Measurements from ENCODE around the gene PROC. TPM values are rescaled to one million over a fixed set of nuclear protein-coding genes. Genes with fewer than 3 reads are reported as not detected.

Gene PROC
- total and polyA plus RNA-seq, 2 of the 4 experiments (the other 2 are of a cell fraction): 0.07 TPM; not detected in 1

- in situ Hi-C loops (cut with MboI; ENCODE audit: low sequenced_read_pairs) (no loop called here), intact Hi-C loops (cut with micrococcal nuclease) (loop anchor here (10.0 kb wide), 1 partner anchor 90 kb away; no protein-coding TSS in a partner anchor), dilution Hi-C loops (cut with HindIII; ENCODE audit: low sequenced_read_pairs, unreplicated experiment) (no loop called here)
- DNase-seq: no peak
- Histone ChIP-seq H2AFZ (replicated peaks; ENCODE audit: low read length, poor library complexity) (no peak overlapping the region), H3K9me3 (ENCODE audit: control insufficient read depth, insufficient read depth, low read length) (no peaks in the 10 kb centered on the region), H3K4ac (ENCODE audit: low read depth, low read length) (no peak overlapping the region), H4K20me1 (ENCODE audit: insufficient read depth, low read length) (peaks cover 61% of the 10 kb centered on the region), H3K23ac (ENCODE audit: low read depth, low read length) (no peak overlapping the region), H3K9ac (ENCODE audit: low read depth, low read length) (no peak overlapping the region), H3K27me3 (ENCODE audit: control insufficient read depth, insufficient read depth, low read length) (no peaks in the 10 kb centered on the region), H2BK20ac (ENCODE audit: low read depth, low read length) (no peak overlapping the region), H3K4me1 (ENCODE audit: control insufficient read depth, insufficient read depth, low read length) (peaks cover 5% of the 10 kb centered on the region; the same call in 1 of the 2 replicates), H3K56ac (ENCODE audit: extremely low read depth, insufficient read depth, low read length) (no peak overlapping the region), H4K8ac (ENCODE audit: low read depth in 2 of 2, low read length in 2 of 2) (no peak overlapping the region), H3K27ac (ENCODE audit: insufficient read depth, low read length) (no peak overlapping the region), H2BK5ac (ENCODE audit: low read depth, low read length, poor library complexity, severe bottlenecking) (no peak overlapping the region), H3K79me1 (ENCODE audit: low read depth in 1 of 2, low read length in 2 of 2) (peaks cover 15 to 49% of the 10 kb centered on the region in 2 experiments; a peak in 3 of 4 replicates), H2BK15ac (ENCODE audit: low read depth, low read length) (no peak overlapping the region), H2BK120ac (ENCODE audit: low read depth, low read length) (no peak overlapping the region), H3K9me1 (ENCODE audit: insufficient read depth, low read length) (peaks cover 6% of the 10 kb centered on the region; the same call in 1 of the 2 replicates), H3K4me2 (ENCODE audit: low read depth, low read length) (no peak overlapping the region), H3K18ac (ENCODE audit: low read depth, low read length) (no peak overlapping the region), H3K4me3 (ENCODE audit: insufficient read depth, low read depth, low read length) (no peak overlapping the region), H4K91ac (ENCODE audit: insufficient read depth, low read depth, low read length) (no peak overlapping the region), H4K5ac (ENCODE audit: low read depth, low read length) (no peak overlapping the region), H3K36me3 (ENCODE audit: control insufficient read depth, insufficient read depth, low read length) (no peaks in the 10 kb centered on the region), H2AK5ac (ENCODE audit: low read depth, low read length) (no peak overlapping the region), H2AK9ac (replicated peaks; ENCODE audit: low read depth, low read length, poor library complexity) (no peak overlapping the region), H3K14ac (replicated peaks; ENCODE audit: low read depth, low read length) (no peak overlapping the region)
- no TSS peak for BruUV-seq (replicated peaks)
- CTCF ChIA-PET: interaction anchor here (0.6 kb wide), 1 partner anchor 44 kb away, joined by 3 read pairs; no protein-coding TSS in a partner anchor
- POLR2A ChIA-PET (ENCODE audit: unreplicated experiment): no interaction called here
- no CpG with 5 or more reads among the region's 6 CpGs for WGBS, 2 experiments (ENCODE audit: extremely low coverage in 2 of 2, insufficient read length in 1 of 2)
- no peak for ATAC-seq (ENCODE audit: low read depth)
- TF ChIP-seq USF2 (IDR thresholded peaks at IDR 0.05; ENCODE audit: low read depth, low read length) (no peak), MXI1 (IDR thresholded peaks at IDR 0.05; ENCODE audit: borderline replicate concordance, low read depth, low read length) (no peak), CHD1 (IDR thresholded peaks at IDR 0.05; ENCODE audit: low read depth, low read length) (no peak), POLR2A (IDR thresholded peaks at IDR 0.05; ENCODE audit: low read depth, low read length) (no peak), RCOR1 (IDR thresholded peaks at IDR 0.05; ENCODE audit: insufficient replicate concordance, low read length) (no peak)
Measured at GRCh38 chr2:127384529-127384928, 33.7 kb upstream of the PROC start.

Data from IMR-90 (cell line).